ENCODE results near the gene ENDOD1.

Gene ENDOD1

DNA sequence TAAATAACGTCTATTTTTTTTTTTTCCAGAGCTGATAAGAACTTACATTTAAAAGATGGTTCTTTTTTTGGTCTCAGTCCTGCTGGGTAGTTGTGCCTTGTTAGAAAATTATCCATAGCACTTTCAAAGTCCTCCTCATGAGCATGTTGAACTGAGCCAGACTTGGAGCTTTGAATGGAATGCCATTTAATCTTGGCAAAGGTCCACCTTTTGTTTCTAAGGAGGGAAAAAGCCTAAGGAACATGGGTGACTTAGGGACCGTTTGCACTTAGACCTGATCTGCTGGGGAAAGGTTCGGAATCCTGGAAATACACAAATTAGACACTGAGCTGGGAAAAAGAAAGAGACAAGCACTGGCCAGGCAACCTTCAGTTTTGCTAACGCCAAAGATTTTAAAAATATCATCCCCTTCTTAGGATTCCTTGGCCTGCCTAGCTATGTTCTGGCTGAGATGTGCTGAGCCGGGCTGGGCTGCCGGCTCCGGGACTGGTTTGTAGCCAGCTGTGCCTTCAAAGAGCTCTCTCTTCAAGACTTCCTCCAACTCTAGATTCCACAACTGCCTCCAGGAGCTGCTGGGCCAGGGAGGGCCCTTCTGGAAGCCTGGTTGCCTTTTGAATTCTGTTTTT lies 67.4 kb downstream of the ENDOD1 start:
- H3K9ac ChIP-seq (ENCODE audit: low read length in 5 of 5) = peak overlapping the region in 2 of 5 donors; percentile 32 to 46
- H3K36me3 ChIP-seq (ENCODE audit: control insufficient read depth in 5 of 5, insufficient read depth in 5 of 5, low read length in 5 of 5) = no peaks in the 10 kb centered on the region
- no peaks in the 10 kb centered on the region for H3K27me3 ChIP-seq (ENCODE audit: control insufficient read depth in 5 of 5, insufficient read depth in 4 of 5, low read length in 5 of 5)
- peaks cover 2 to 17% (median 11%) of the 10 kb centered on the region in 5 donors for H3K4me1 ChIP-seq (ENCODE audit: control insufficient read depth in 5 of 5, insufficient read depth in 5 of 5, low read length in 5 of 5)
- H3K9me3 ChIP-seq (ENCODE audit: control insufficient read depth in 5 of 5, low read length in 5 of 5) = no peaks in the 10 kb centered on the region
- H3K4me3 ChIP-seq (ENCODE audit: low read depth in 1 of 5, low read length in 5 of 5) = no peak overlapping the region
- peak overlapping the region; percentile 21 for H3K27ac ChIP-seq (ENCODE audit: low read depth, low read length)

GRCh38 chr11:95157824-95158223 lies 68.2 kb downstream of the ENDOD1 start:
- Histone ChIP-seq H3K9ac (ENCODE audit: low read length in 5 of 5) (no peak overlapping the region), H3K36me3 (ENCODE audit: control insufficient read depth in 5 of 5, insufficient read depth in 5 of 5, low read length in 5 of 5) (no peaks in the 10 kb centered on the region), H3K4me1 (ENCODE audit: control insufficient read depth in 5 of 5, insufficient read depth in 5 of 5, low read length in 5 of 5) (peaks cover 2 to 17% (median 11%) of the 10 kb centered on the region in 5 donors), H3K27ac (ENCODE audit: low read depth, low read length) (no peak overlapping the region), H3K9me3 (ENCODE audit: control insufficient read depth in 5 of 5, low read length in 5 of 5) (no peaks in the 10 kb centered on the region), H3K4me3 (ENCODE audit: low read depth in 1 of 5, low read length in 5 of 5) (no peak overlapping the region), H3K27me3 (ENCODE audit: control insufficient read depth in 5 of 5, insufficient read depth in 4 of 5, low read length in 5 of 5) (no peaks in the 10 kb centered on the region)

DNA sequence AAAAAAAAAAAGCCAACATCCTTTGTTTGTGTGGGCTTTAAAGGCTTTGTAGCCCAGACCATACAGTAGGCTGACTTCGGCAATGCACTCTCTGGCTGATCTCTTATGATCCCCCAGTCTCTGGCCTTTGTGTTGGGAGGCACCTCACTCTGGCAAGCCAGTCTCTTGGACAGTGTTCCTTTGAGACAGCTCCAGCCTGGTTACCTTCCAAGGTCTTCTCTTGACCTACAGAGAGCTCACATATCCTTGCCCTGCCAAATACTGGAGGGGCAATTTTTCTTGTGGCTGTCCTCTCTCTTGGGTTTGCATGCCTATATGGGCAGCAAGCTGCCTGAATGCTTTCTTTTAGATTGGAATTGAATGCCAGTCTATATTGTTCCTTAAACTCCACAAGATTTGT lies 71.6 kb downstream of the ENDOD1 start:
- Histone ChIP-seq H3K9ac (ENCODE audit: low read length in 5 of 5) (no peak overlapping the region), H3K36me3 (ENCODE audit: control insufficient read depth in 5 of 5, insufficient read depth in 5 of 5, low read length in 5 of 5) (no peaks in the 10 kb centered on the region), H3K9me3 (ENCODE audit: control insufficient read depth in 5 of 5, low read length in 5 of 5) (no peaks in the 10 kb centered on the region), H3K27ac (ENCODE audit: low read depth, low read length) (no peak overlapping the region), H3K4me3 (ENCODE audit: low read depth in 1 of 5, low read length in 5 of 5) (no peak overlapping the region), H3K27me3 (ENCODE audit: control insufficient read depth in 5 of 5, insufficient read depth in 4 of 5, low read length in 5 of 5) (no peaks in the 10 kb centered on the region), H3K4me1 (ENCODE audit: control insufficient read depth in 5 of 5, insufficient read depth in 5 of 5, low read length in 5 of 5) (peaks cover 2 to 11% (median 9%) of the 10 kb centered on the region in 5 donors)

GRCh38 chr11:95163106-95163505 lies 73.5 kb downstream of the ENDOD1 start:
- H3K27ac ChIP-seq (ENCODE audit: low read depth, low read length) = no peak overlapping the region
- no peaks in the 10 kb centered on the region for H3K4me1 ChIP-seq (ENCODE audit: control insufficient read depth in 5 of 5, insufficient read depth in 5 of 5, low read length in 5 of 5)
- no peaks in the 10 kb centered on the region for H3K27me3 ChIP-seq (ENCODE audit: control insufficient read depth in 5 of 5, insufficient read depth in 4 of 5, low read length in 5 of 5)
- H3K4me3 ChIP-seq (ENCODE audit: low read depth in 1 of 5, low read length in 5 of 5) = no peak overlapping the region
- no peaks in the 10 kb centered on the region for H3K9me3 ChIP-seq (ENCODE audit: control insufficient read depth in 5 of 5, low read length in 5 of 5)
- peaks cover 0 to 6% (median 0%) of the 10 kb centered on the region in 5 donors for H3K36me3 ChIP-seq (ENCODE audit: control insufficient read depth in 5 of 5, insufficient read depth in 5 of 5, low read length in 5 of 5)
- no peak overlapping the region for H3K9ac ChIP-seq (ENCODE audit: low read length in 5 of 5)

GRCh38 chr11:95165638-95166037 lies 76.0 kb downstream of the ENDOD1 start:
- Histone ChIP-seq H3K27me3 (ENCODE audit: control insufficient read depth in 5 of 5, insufficient read depth in 4 of 5, low read length in 5 of 5) (no peaks in the 10 kb centered on the region), H3K9ac (ENCODE audit: low read length in 5 of 5) (no peak overlapping the region), H3K27ac (ENCODE audit: low read depth, low read length) (no peak overlapping the region), H3K9me3 (ENCODE audit: control insufficient read depth in 5 of 5, low read length in 5 of 5) (no peaks in the 10 kb centered on the region), H3K36me3 (ENCODE audit: control insufficient read depth in 5 of 5, insufficient read depth in 5 of 5, low read length in 5 of 5) (peaks cover 0 to 6% (median 0%) of the 10 kb centered on the region in 5 donors), H3K4me1 (ENCODE audit: control insufficient read depth in 5 of 5, insufficient read depth in 5 of 5, low read length in 5 of 5) (no peaks in the 10 kb centered on the region), H3K4me3 (ENCODE audit: low read depth in 1 of 5, low read length in 5 of 5) (no peak overlapping the region)

GRCh38 chr11:95166781-95167180 lies 77.1 kb downstream of the ENDOD1 start:
- H3K9ac ChIP-seq (ENCODE audit: low read length in 5 of 5) = no peak overlapping the region
- H3K9me3 ChIP-seq (ENCODE audit: control insufficient read depth in 5 of 5, low read length in 5 of 5) = no peaks in the 10 kb centered on the region
- H3K27ac ChIP-seq (ENCODE audit: low read depth, low read length) = no peak overlapping the region
- H3K4me3 ChIP-seq (ENCODE audit: low read depth in 1 of 5, low read length in 5 of 5) = no peak overlapping the region
- H3K27me3 ChIP-seq (ENCODE audit: control insufficient read depth in 5 of 5, insufficient read depth in 4 of 5, low read length in 5 of 5) = no peaks in the 10 kb centered on the region
- no peaks in the 10 kb centered on the region for H3K4me1 ChIP-seq (ENCODE audit: control insufficient read depth in 5 of 5, insufficient read depth in 5 of 5, low read length in 5 of 5)
- peaks cover 0 to 7% (median 0%) of the 10 kb centered on the region in 5 donors for H3K36me3 ChIP-seq (ENCODE audit: control insufficient read depth in 5 of 5, insufficient read depth in 5 of 5, low read length in 5 of 5)

DNA sequence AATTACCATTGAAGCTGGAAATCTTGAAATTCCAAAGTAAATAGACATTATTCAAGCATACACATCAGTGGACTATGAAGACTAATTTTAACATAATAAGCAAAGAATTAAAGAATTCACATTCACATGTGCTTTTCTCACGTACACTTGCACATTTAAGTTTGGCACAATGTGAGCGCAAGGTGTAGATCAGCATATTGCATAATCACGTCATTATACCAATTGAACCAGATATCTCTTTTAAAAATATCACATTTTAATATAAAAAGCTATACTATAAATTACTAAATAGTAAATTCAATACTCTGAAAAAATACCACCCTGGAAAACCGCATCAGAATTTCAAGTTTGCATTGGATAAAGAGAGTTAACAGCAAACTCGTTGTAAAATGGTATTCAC lies 80.6 kb downstream of the ENDOD1 start:
- H3K27ac ChIP-seq (ENCODE audit: low read depth, low read length) = no peak overlapping the region
- H3K27me3 ChIP-seq (ENCODE audit: control insufficient read depth in 5 of 5, insufficient read depth in 4 of 5, low read length in 5 of 5) = no peaks in the 10 kb centered on the region
- no peaks in the 10 kb centered on the region for H3K4me1 ChIP-seq (ENCODE audit: control insufficient read depth in 5 of 5, insufficient read depth in 5 of 5, low read length in 5 of 5)
- H3K9ac ChIP-seq (ENCODE audit: low read length in 5 of 5) = no peak overlapping the region
- H3K36me3 ChIP-seq (ENCODE audit: control insufficient read depth in 5 of 5, insufficient read depth in 5 of 5, low read length in 5 of 5) = peaks cover 2 to 23% (median 10%) of the 10 kb centered on the region in 5 donors
- H3K9me3 ChIP-seq (ENCODE audit: control insufficient read depth in 5 of 5, low read length in 5 of 5) = no peaks in the 10 kb centered on the region
- H3K4me3 ChIP-seq (ENCODE audit: low read depth in 1 of 5, low read length in 5 of 5) = no peak overlapping the region

GRCh38 chr11:95175818-95176380 lies 86.3 kb downstream of the ENDOD1 start:
- Histone ChIP-seq H3K36me3 (ENCODE audit: control insufficient read depth in 5 of 5, insufficient read depth in 5 of 5, low read length in 5 of 5) (peaks cover 12 to 51% (median 28%) of the 10 kb centered on the region in 5 donors), H3K4me1 (ENCODE audit: control insufficient read depth in 5 of 5, insufficient read depth in 5 of 5, low read length in 5 of 5) (no peaks in the 10 kb centered on the region), H3K27ac (ENCODE audit: low read depth, low read length) (no peak overlapping the region), H3K9me3 (ENCODE audit: control insufficient read depth in 5 of 5, low read length in 5 of 5) (no peaks in the 10 kb centered on the region), H3K27me3 (ENCODE audit: control insufficient read depth in 5 of 5, insufficient read depth in 4 of 5, low read length in 5 of 5) (no peaks in the 10 kb centered on the region), H3K9ac (ENCODE audit: low read length in 5 of 5) (no peak overlapping the region), H3K4me3 (ENCODE audit: low read depth in 1 of 5, low read length in 5 of 5) (no peak overlapping the region)

Data from subcutaneous abdominal adipose tissue (tissue), 5 donors.